Activated CD4-positive, alpha-beta T cell treated with anti-CD3 and anti-CD28 coated beads, Interleukin-2, amount 50 U/mL, for 16 hours (primary cell): Measurements from ENCODE around the gene IFI35.
"Not testable (repeated sequence)": the region's sequence is repeated elsewhere in the genome, so short reads cannot be mapped to it uniquely, and the experiment has no call there.

Experiments
- DNase-seq: peaks from one replicate; pipeline ENCODE4 v3.0.0-alpha.2; 2020

The IFI35 gene

GRCh38 chr17:43024407-43025289 lies 18.1 kb downstream of the IFI35 start, which contains the start of gene RND2:
Gene RND2, plus strand, starts transcription at chr17:43025231. Its CDS starts 117 bp downstream, at chr17:43025348.
- DNase-seq: peak; percentile 74

GRCh38 chr17:43025290-43025657 lies 18.7 kb downstream of the IFI35 start:
- no peak for DNase-seq

- no peak for DNase-seq
Measured at GRCh38 chr17:43025766-43026537, 19.4 kb downstream of the IFI35 start.

- DNase-seq: no peak
Measured at GRCh38 chr17:43026595-43026994, 20.0 kb downstream of the IFI35 start.

GRCh38 chr17:43027091-43028032 lies 20.8 kb downstream of the IFI35 start:
- no peak for DNase-seq

- DNase-seq: no peak
Measured at GRCh38 chr17:43028221-43028861, 21.8 kb downstream of the IFI35 start.

GRCh38 chr17:43030137-43030767 lies 23.7 kb downstream of the IFI35 start:
- DNase-seq: no peak

GRCh38 chr17:43031666-43032065 lies 25.1 kb downstream of the IFI35 start:
- no peak for DNase-seq

- DNase-seq: no peak
Measured at GRCh38 chr17:43033948-43034881, 27.6 kb downstream of the IFI35 start.

GRCh38 chr17:43034894-43035293 lies 28.3 kb downstream of the IFI35 start:
- no peak for DNase-seq

- DNase-seq: no peak
Measured at GRCh38 chr17:43039646-43040045, 33.1 kb downstream of the IFI35 start.

GRCh38 chr17:43040655-43041054 lies 34.1 kb downstream of the IFI35 start:
- no peak for DNase-seq

- DNase-seq: no peak
Measured at GRCh38 chr17:43042025-43042628, 35.5 kb downstream of the IFI35 start.

GRCh38 chr17:43043307-43043706 lies 36.7 kb downstream of the IFI35 start:
- DNase-seq: no peak

- DNase-seq: no peak
Measured at GRCh38 chr17:43044024-43044423, 37.4 kb downstream of the IFI35 start.

GRCh38 chr17:43051969-43052368 lies 45.4 kb downstream of the IFI35 start:
- DNase-seq: no peak

- not testable (repeated sequence) for DNase-seq
Measured at GRCh38 chr17:43053008-43053407, 46.4 kb downstream of the IFI35 start.

GRCh38 chr17:43056051-43056450 lies 49.5 kb downstream of the IFI35 start:
- DNase-seq: no peak

- no peak for DNase-seq
Measured at GRCh38 chr17:43062984-43063638, 56.5 kb downstream of the IFI35 start.
